ENCODE results near the gene ZNF622.

DNA sequence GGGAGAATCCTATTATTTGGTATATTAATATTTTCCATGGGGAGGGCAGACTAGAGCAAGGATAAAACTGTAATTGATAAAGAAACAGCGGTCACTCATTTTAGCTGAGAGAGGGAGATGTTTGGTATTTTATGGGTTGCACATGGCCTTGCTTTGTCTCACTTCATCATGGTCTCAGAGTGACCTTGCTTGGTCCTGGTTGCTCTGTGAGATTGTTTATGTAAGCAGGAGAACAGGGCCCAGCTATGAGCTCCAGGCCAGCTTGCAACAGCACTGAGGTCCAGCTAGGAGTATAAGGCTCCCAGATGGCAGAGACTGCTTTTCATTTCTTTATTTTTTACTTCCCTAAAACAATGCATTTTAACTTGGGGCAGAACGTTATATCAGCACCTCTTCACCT, 50.7 kb downstream of the ZNF622 start:
- TF ChIP-seq POLR2A (IDR thresholded peaks at IDR 0.05), result no peak
- TF ChIP-seq, protein P1, sequence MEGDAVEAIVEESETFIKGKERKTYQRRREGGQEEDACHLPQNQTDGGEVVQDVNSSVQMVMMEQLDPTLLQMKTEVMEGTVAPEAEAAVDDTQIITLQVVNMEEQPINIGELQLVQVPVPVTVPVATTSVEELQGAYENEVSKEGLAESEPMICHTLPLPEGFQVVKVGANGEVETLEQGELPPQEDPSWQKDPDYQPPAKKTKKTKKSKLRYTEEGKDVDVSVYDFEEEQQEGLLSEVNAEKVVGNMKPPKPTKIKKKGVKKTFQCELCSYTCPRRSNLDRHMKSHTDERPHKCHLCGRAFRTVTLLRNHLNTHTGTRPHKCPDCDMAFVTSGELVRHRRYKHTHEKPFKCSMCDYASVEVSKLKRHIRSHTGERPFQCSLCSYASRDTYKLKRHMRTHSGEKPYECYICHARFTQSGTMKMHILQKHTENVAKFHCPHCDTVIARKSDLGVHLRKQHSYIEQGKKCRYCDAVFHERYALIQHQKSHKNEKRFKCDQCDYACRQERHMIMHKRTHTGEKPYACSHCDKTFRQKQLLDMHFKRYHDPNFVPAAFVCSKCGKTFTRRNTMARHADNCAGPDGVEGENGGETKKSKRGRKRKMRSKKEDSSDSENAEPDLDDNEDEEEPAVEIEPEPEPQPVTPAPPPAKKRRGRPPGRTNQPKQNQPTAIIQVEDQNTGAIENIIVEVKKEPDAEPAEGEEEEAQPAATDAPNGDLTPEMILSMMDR (IDR thresholded peaks at IDR 0.05), result no peak
- TF ChIP-seq POLR2AphosphoS5 (IDR thresholded peaks at IDR 0.05), result no peak
